HG02973 (cell line): ENCODE measurements around the gene LSM4.

Experiments
- ATAC-seq: cut with Tn5 transposase; IDR thresholded peaks from one replicate; pipeline ENCODE4 v1.9.1; 2021; ENCODE audit warnings: moderate library complexity; ENCODE audit not compliant: unreplicated experiment

LSM4 gene

DNA sequence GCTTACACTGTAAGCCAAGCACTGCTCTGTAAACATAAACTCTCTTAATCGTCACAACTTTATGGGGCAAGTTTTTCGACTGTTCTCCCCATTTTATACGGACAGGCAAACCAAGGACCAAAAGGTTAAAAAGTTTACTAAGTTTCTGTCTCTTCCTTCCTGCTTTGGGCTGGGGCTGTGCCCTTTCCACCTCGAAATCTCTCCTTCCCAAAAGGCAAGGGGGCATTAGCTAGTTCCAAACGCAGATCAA lies 43.7 kb downstream of the LSM4 start:
- no peak for ATAC-seq

DNA sequence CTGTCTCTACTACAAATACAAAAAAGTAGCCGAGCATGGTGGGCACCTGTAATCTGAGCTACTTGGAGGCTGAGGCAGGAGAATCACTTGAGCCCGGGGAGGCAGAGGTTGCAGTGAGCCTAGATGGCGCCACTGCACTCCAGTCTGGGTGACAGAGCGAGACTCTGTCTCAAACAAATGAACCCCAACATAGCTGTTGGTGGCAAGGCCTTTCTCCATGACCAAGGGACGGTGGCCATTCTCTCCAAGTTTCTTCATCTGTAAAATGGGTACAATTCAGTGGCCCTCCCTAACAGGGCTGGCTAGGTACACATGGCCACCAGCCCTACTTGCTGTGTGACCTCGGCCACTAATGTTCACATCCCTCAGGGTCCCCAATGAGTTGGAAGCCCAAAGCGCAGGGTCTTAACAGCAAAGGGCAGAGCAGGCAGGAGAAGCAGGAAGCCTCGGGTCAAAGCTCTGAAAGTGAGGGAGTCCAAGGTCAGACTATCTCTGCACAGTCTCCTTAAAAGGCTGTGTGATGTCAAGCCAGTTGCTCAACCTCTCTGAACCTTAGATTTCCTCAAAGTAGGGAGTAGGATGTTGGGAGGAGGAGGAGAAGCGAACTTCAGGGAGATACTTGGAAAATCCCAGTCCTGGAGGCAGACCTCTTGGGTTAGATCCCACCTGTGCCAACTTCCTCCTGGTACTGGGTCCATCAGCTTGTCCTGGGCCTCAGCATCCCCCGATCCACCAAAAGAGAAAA lies 44.2 kb downstream of the LSM4 start:
- no peak for ATAC-seq

DNA sequence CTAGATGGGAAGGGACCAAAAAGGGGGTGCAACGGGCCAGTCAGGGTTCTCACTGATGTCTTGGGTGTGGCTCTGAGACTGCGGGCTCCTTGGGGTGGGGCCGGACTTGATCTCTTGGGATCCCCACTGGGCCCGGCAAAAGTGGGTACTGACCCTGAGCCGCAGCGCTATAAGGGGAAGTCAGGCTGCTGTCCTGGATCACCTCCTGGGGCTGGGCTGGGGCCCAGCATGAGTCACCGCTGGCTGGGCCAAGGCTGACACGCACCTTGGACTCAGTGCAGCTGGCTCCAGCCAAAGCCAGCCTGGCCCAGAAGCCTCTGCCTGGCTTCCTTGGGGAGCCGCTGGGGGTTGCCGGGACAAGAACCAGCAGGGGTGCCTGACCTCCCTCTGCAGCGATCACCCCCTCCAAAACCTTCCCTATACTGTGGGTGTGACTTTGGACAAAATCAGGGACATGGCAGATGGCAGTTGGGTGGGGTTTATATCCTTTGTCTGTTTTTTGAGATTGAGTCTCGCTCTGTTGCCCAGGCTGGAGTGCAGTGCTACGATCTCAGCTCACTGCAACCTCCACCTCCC lies 48.0 kb downstream of the LSM4 start:
- no peak for ATAC-seq

DNA sequence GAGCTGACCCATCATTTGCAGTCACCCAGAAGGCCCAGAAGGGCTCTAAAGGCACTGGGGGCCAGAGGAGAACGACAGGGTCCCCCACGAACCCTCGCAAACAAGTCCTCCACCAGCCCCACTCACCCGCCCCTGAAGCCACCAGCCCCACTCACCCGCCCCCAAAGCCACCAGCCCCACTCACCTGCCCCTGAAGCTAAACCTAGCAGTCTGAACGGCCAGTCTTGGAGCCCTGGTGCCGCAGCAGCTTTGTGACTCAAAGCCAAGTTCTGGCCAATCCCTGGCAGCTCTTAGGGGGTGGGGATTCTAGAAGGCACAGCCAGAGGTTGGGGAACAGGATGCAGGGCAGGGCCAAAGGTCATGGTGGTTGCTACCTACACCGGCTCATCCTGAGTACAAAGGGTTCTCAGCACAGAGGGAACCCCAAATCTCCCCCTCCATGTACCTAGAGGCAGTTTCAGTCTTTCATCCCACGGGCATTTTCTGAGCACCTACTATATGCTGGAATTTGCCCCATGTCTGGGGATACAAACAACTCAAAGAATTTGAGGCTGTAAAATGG lies 48.6 kb downstream of the LSM4 start, which contains the start of gene IQCN:
TSS of gene IQCN (minus strand) at position 234 of the 562 bp plus-strand sequence. CDS start 4,974 bp downstream, outside the sequence.
- no peak for ATAC-seq

DNA sequence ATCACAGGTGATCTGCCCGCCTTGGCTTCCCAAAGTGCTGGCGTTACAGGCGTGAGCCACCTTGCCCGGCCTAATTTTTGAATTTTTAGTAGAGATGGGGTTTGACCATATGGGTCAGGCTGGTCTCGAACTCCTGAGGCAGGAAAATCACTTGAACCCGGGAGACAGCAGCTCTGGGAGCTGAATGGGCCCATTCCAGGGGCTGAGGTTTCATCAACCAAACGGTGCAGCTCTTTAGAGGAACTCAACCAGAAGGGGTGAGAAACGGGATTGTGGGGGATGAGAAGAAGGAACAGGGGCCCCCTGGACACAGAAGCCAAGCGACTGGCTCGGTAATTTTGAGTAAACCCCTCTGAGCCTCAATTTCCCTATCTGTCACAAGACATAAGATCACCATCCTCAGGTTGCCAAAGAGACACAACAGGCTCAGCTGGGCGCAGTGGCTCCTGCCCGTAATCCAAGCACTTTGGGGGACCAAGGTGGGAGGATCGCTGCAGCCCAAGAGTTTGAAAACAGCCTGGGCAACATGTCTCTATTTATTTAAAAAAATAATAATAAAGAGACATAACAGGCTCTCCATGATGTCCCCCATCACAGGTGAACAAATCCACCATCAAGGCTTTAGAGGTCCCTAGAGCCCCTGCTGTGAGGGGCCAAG lies 49.2 kb downstream of the LSM4 start:
- ATAC-seq = no peak

DNA sequence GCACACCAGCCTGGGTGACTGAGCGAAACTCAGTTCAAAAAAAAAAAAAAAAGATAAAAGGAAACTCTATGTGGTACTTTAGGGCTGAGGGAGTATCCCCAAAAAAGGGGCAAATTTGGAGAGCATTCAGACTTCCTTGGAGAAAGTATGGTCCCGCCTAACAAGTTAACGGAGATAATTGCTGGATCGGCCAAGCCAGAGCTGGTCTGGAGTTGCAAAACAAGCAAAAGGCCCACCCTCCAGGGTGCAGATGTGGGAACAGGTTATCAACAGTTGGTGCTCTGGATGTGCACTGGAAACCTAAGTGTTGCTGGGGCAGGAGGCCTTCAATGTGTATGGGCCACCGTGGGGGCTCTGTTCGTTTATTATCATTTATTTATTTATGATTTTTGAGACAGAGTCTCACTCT lies 51.4 kb downstream of the LSM4 start:
- ATAC-seq = no peak

DNA sequence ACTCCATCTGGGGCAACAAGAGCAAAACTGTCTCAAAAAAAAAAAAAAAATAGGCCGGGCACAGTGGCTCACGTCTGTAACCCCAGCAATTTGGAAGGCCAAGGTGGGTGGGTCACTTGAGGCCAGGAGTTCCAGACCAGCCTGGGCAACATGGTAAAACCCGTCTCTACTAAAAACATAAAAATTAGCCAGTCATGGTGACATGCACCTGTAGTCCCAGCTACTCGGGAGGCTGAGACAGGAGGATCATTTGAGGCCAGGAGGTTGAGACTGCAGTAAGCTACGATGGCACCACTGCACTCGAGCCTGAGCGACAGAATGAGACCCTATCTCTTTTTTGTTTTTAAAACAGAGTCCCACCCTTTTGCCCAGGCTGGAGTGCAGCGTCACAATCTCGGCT lies 52.5 kb downstream of the LSM4 start:
- no peak for ATAC-seq

DNA sequence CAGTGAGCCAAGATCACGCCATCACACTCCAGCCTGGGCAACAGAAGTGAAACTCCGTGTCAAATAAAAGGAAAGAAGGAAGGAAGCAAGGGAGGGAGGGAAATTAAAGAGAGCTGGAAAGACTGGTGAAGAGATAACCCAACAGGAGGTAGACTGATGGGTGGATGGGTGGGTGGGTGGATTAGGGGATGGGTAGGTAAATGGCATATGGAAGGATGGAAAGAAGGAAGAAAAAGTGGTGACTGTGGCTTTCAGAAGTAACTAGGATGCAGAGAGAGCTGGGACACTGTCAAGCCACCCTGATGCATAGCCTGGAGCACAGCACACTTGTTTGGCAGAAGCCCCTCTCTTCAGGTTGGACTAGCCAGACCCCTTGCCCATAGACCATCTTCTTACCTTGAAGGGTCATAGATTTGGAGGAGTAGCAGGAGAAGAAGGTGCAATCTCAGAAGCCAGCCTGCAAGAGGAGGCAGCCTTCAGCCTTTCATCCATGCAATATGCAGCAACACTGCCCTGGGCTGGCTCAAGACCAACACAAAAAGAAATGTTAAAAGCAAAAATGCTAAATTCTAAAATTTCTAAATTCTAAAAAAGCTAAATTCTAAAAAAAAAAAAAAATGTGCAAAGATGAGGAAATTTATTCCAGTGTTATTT lies 53.7 kb downstream of the LSM4 start:
- ATAC-seq = no peak

DNA sequence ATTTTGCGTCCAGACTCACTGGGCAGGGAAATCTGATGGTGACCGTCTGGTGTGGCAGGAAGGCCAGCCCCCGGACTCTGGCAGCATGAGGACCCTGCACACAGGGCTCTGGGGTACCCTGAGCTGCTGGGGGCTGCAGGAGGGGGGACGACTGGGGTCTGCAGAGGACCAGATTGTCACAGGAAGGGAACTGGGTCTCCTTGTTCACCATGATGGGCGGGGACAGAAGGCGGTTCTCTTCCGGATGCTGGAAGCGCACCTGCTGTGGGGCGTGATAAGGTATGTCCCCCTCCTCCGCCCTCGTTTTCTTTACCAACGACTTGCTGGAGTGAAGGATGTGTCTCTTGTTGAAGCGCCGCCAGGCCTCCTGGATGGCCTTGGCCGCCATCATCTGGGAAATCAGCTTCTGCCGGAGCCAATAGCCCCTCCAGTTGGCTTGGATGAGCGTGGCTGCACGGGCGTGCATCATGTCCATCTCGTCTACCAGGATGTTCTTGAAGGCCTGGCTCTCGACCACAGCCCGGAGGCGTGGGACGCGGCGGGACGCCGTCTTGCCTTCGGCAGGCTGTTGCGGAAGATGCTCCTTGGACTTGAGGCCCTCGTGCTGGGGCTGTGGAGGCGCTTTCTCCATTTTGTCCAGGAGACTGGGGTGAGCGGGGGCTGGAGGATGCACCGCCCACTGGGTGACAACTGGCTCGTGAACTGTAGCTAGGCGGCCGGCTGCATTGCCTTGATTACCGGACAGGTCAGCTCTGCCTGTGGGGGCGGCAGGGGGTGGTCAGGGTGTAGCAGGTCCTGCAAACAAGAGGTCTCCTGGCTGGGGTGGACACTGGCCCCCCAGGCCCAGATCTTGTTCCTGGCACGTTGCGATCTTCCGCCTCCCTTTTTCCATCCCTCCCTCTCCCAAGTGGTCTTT lies 55.8 kb downstream of the LSM4 start:
- ATAC-seq = no peak

DNA sequence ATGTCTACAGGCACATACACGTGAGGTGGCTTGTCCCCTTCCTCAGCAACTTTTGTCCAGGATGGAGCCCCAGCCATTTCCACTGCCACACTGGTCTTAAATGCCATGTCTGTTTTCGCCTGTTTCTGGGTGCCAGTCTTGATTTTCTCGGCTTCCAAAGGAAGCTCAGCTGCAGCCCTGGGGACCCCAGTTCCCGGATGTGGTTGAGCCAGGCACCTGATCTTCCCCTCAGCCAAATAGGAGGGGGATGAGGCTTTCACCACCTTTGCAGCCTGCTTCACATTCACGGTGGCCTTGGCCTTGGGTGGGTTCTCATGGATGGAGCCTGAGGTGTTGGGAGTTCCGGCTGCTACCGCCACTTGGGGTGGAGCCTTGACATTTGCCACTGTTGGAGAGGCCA lies 57.3 kb downstream of the LSM4 start:
- no peak for ATAC-seq

DNA sequence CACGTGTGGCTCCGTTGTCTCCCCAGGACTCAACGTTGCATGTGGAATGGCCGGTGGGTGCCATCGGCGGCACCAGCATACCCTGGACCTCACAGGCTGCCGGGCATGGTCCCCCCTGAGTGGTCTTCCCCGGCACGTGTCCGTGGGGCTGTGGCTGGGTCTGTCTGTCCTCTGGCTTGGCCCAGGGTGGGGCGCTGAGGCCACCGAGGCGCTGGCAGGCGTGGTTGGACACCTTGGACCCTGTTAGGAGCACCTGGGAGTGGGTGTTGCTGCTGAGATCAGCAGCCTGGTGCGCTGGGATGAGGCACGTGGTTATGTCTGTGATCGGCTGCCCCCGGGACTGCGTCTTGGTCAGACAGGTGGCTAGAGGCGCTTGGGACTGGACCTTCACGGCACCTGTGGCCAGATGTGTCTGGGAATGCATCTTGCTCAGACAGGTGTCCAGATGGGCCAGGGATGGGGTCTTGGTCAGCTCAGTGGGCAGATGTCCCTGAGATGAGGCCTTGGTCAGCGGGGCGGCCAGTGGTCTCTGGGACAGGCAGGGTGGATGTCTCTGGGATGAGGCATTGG lies 57.8 kb downstream of the LSM4 start:
- no peak for ATAC-seq

DNA sequence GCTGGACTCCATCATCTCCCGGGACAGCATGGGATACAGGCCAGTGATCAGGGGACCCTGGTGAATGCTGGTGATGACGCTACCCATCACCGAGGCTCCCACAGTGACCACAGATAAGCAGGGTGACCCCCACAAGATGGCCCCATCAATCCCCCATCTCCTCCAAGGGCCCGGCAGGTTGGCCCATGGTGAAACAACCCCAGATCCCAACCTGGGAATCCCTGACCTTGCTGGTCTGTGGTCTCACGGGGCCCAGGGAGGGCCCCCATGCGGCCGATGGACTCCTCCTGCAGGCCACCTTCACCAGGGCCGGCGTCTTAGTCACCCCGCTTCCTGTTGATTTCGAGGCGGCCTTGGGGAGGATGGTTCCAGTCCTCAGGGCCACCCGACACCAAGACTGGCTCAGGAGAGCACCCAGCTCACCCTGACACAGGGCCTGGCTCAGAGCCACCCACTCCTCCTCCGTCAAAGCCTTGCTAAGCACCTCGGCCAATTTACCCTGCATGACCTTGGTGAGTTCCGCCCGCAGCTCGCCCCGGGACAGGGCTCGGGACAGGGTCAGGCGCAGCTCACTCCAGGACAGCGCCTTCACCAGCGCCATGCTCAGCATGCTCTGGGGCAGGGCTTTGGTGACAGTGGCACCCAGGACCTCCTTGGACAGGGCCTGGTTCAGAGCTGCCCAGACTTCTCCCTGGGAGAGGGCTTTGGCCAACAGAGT lies 58.6 kb downstream of the LSM4 start:
- no peak for ATAC-seq

DNA sequence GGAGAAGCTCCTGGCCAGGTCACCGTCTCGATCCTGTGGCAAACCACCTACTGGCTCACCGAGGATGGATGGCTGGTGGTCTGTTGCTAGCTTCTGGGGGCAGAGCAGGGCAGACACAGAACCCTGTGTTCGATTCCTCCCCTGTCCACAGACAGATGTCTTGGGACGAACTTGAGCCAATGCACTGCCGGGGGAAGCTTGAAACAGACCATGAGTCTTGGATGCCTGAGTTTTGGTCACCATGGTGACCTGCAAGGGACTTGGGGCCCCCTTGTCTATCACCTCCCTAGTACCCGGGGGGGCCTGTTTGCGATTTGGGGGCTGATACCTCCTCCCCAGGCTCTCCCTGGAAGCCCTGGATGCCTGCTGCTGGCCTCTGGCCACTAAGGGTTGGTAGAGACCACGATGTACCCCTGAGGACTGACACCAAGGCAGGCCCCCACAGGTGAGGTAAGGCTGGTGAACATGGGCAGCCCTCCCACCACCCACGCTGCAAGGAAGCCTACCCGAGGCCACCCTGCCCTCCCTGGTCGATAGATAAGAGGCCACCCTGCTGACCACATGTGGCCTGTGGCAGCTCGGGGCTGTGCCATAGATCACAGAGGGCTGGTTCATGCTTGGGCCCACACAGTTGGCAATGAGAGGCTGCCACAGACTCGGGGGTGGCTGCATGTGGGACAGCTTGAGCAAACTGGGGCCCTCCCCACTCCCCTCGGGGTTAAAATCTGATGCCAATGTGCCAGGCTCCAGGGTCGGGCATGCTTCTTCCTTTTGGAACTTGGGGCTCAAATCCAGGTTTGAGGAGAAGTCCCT lies 59.3 kb downstream of the LSM4 start:
- ATAC-seq = no peak

DNA sequence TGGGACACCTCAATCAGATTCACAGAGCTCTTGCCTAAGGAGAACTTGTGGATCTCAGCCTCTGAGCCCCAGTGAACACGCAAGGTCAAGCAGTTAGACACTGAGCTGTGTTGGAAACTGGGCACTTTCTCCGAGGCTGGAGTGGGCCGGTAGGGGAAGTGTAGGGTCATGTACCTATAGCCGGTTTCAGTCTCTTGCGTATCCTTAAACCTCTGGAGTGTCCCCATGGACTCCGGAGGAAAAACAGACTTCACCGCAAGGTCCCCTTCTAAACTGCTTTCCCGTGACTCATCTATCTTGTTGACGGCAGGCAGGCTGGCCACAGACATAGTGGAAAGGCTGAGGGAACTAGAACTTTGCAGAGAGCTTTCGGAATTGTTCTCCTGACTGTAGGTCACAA lies 60.0 kb downstream of the LSM4 start:
- no peak for ATAC-seq

DNA sequence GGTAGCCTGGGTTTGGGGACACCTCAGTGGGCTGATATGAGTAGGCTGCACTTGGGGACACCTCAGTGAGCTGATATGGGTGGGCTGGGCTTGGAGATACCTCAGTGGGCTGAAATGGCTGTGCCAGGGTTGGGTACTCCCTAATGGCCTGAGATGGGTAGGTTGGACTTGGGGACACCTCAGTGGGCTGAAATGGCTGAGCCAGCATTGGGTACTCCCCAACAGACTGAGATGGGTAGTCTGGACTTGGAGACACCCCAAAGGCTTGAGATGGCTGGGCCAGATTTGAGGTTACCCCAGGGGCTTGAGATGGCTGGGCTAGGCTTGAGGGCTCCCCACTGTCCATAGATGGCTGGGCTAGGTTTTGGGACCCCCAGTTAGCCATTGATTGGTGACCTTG lies 60.7 kb downstream of the LSM4 start:
- ATAC-seq = no peak

DNA sequence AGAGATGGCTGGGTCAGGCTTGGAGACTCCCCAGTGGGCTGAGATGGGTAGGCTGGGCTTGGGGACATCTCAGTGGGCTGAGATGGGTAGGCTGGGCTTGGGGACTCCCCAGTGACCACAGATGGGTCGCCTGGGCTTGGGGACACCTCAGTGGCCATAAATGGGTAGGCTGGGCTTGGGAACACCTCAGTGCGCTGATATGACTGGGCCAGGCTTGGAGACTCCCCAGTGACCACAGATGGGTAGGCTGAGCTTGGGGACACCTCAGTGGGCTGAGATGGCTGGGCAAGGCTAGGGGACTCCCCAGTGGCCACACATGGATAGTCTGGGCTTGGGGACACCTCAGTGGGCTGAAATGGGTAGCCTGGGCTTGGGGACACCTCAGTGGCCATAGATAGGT lies 61.4 kb downstream of the LSM4 start:
- ATAC-seq = no peak

DNA sequence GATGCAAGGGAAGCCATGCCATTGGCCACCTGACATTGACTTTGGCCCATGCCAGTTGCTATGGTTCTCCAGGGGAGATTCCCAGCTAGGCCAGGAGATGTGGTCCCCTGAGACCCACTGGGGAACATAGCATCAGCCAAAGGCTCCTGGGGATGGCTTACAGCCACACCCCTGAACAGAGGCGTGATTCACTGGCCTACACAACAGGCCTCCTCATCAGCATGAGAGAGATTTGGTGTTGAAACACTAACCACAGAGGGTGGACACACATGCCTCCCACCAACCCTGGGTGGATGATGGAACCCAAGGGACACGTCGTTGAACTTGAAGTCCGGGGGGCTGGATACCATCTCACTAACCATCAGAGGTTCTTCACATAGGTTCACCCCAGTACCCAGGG lies 63.0 kb downstream of the LSM4 start:
- no peak for ATAC-seq

DNA sequence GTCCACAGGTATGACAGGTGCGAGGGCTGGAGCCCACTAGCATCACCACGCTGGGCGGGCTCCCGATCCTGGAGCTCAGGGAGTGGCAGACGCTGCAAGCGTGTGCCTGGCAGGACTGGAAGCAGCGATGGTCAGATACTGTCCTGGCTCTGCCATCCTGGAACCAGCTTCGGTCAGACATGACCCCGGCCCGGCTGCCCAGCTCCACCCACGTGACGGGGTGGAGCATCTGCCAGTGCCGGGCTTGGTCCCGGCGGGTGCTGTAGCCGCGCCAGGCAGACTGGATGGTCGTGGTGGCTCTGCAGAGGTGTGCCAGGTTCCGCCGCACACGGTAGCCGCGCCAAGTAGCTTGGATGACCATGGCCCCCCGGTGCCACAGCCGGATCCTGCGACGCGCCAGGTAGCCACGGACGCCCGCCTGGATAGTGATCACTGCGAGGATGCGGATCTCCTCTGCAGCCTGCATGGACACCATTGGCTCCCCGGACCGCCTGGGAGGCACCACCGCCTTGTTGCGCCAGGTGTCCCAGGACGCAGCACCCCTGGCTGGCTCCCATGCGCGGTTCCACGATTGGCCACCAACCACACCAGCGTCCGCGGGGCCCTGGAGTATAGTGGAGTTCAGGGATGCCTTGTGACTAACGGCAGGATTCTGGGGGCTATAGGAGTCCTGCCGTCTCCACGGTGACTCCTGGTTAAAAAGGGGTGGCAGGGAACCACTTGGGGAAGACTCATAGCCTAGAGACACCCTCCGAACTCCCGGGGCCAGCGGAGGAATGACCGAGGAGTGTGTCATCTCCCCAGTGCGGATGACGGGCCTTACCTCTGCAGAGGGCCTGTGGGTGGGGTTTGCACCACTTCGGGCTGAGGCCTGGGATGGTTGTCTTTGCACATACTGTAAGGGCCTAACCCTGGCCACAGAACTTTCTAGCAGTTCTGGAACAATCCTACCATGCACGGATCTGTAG lies 65.1 kb downstream of the LSM4 start:
- ATAC-seq = no peak
